Measurements from ENCODE around the gene SLC46A1.

SLC46A1 gene

GRCh38 chr17:28348979-28349378 lies 57.0 kb downstream of the SLC46A1 start:
- DNase-seq = no peak

DNA sequence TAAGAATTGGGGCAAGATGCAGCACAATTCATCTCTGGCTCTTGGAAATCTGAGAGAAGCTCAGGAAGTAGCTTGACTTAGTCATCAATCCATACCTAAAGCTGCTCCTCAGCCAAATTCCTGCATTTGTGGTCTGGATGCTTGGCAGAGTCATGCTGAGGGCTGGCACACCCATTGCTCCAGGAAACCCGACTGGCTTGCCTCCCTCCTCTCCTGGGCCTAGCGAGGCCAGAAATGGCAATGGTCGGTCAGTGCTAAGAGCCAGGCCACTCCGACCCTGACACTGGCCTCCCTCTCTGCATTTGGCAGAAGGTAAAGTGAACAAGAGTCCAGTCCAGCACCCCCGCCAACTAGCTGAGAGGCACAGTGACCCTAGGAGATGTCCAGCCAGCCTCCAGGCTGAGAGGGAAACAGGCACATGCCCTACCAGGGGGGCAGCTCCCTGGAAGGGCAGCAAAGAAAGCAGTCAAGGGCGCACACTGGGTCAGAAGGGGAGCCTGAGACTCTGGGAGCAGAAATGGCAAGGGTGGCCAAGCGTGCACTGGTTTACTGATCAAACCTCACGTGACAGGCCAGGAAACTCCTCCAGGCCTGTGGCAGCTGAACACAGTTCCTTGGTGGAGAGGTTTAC lies 58.6 kb downstream of the SLC46A1 start:
- no peak for DNase-seq

- DNase-seq = no peak
Measured at GRCh38 chr17:28346746-28347246, 59.2 kb downstream of the SLC46A1 start.

DNA sequence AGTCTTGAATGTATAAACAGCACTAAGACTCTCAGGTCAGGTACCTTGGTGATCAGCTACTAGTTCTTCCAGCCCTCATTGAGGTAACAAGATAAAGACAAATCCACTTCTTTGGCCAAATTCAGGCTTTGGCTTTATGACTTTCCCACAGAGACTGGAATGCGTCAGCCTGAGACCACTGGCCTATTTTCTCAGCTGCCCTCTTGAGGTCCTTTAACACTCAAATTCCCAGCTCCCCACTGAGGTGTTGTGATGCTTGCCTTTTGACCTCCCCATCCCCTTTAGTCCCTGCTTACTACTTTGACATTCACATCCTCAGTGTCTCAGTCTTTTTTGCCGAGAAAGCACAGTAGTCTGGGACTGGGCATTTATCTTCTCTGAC lies 59.8 kb downstream of the SLC46A1 start:
- no peak for DNase-seq

DNA sequence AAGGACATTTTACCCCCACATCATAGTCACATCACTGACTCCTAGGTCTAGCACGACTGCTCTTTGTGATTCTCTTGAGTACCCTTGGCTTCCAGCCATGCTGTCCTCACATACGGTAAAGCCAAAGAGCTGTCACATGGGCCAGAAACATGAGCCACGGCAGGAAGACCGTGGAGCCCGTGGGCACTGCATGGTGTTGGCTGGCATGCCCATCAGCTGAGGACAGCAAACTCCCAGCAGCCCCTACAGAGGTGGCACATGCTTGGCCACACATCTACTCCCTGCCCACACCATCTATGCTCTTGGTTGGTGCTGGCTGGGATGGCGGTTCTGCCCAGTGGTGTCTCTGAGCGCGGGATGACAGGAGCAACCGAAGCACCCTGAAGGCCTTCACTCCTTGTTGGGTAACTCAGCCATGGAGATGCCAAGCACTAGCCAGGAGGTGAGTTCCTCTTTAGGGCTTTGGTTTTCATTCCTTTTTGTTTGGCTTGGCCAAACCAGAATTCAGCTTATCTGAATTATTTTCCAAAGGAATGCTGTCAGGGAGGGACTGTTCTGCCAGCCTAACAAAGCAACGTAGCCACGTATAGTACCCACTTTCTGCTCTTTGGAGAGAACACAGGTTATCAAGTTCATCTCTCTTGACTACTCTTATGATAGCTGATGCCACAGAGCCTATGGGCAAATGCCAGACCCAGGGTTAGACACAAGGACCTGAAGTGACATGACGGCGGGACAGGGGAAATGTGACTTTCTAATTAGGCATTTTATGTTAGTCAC lies 60.4 kb downstream of the SLC46A1 start:
- DNase-seq = no peak

Data from activated CD4-positive, alpha-beta T cell treated with anti-CD3 and anti-CD28 coated beads, Interleukin-10, Interleukin-2, amounts not matched to agents 100 ng/mL and 50 ng/mL, durations not matched to agents 16 hours and 8 hours (primary cell).